Activated CD4-positive, alpha-beta T cell treated with anti-CD3 and anti-CD28 coated beads, Interleukin-2, amount 10 ng/mL, durations not matched to agents 24 days and 14 days (primary cell): ENCODE data around the gene FIGNL2. TPM values are rescaled to one million over a fixed set of nuclear protein-coding genes. Genes with fewer than 3 reads are reported as not detected.
A peak's percentile ranks its signal among the peaks of the same experiment; 100 is the strongest.

Experiments
- DNase-seq: peaks from one replicate; pipeline ENCODE4 v3.0.0; 2022
- H3K27ac Mint-ChIP-seq: one replicate; pipeline ENCODE4 v1.8.0; 2022; ENCODE audit warnings: mild to moderate bottlenecking, mixed read lengths
- H3K27me3 Mint-ChIP-seq: one replicate; pipeline ENCODE4 v1.8.0; 2022; ENCODE audit warnings: mixed read lengths
- H3K36me3 Mint-ChIP-seq: one replicate; pipeline ENCODE4 v1.8.0; 2022; ENCODE audit warnings: low read depth, mild to moderate bottlenecking, mixed read lengths
- H3K4me1 Mint-ChIP-seq: one replicate; pipeline ENCODE4 v1.8.0; 2021; ENCODE audit warnings: mixed read lengths
- H3K4me3 Mint-ChIP-seq: one replicate; pipeline ENCODE4 v1.8.0; 2022; ENCODE audit warnings: mild to moderate bottlenecking, moderate library complexity, mixed read lengths
- H3K9me3 Mint-ChIP-seq: one replicate; pipeline ENCODE4 v1.8.0; 2021; ENCODE audit warnings: mixed read lengths
- intact Hi-C: fragments of 100-400 bp; cut with micrococcal nuclease; formaldehyde crosslinking; loops from one replicate; pipeline ENCODE4 v1.15.1; 2023
- total RNA-seq: library from RNA; stranded (reverse); gene quantifications from 2 replicates; pipeline ENCODE4 v1.2.3, GENCODE V29; 2022

The FIGNL2 gene, protein sequence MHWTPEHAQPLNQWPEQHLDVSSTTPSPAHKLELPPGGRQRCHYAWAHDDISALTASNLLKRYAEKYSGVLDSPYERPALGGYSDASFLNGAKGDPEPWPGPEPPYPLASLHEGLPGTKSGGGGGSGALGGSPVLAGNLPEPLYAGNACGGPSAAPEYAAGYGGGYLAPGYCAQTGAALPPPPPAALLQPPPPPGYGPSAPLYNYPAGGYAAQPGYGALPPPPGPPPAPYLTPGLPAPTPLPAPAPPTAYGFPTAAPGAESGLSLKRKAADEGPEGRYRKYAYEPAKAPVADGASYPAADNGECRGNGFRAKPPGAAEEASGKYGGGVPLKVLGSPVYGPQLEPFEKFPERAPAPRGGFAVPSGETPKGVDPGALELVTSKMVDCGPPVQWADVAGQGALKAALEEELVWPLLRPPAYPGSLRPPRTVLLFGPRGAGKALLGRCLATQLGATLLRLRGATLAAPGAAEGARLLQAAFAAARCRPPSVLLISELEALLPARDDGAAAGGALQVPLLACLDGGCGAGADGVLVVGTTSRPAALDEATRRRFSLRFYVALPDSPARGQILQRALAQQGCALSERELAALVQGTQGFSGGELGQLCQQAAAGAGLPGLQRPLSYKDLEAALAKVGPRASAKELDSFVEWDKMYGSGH
- total RNA-seq: 0.30 and 0.33 TPM in 2 replicates

- H3K27ac Mint-ChIP-seq: no peak within 1 kb of the TSS
- H3K4me3 Mint-ChIP-seq: no peak within 1 kb of the TSS
- DNase-seq: no peak
- H3K27me3 Mint-ChIP-seq: peaks cover 63% of the 10 kb centered on the region
- intact Hi-C loops: no loop called here
- peaks cover 9% of the 10 kb centered on the region for H3K4me1 Mint-ChIP-seq
- no peaks in the 10 kb centered on the region for H3K9me3 Mint-ChIP-seq
- peaks cover 2% of the 10 kb centered on the region for H3K36me3 Mint-ChIP-seq
Observed at GRCh38 chr12:51848326-51848727, at the start of gene FIGNL2. Gene FIGNL2, minus strand, starts transcription at chr12:51848718. Its CDS starts 26,305 bp downstream, at chr12:51822413.

DNA sequence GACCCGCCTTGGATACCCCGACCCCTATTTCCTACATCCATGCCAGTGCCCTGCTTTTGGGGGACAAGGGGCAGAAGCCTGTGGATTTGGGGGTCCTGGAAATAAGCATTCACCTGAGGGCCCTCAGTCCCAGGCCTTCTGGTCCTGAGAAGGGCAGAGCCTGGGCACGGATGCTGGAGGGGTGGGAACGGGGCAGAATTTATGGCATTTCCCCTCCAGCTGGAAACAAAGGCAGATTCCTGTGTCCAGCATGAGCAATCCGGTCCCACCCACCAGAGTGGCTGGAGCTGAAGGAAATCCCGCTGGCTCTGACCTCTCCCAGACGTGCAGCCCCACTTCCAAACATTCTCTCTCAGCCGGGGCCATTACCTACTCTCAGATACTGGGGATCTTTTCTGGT, 48.7 kb upstream of the FIGNL2 start:
- H3K27ac Mint-ChIP-seq: no peak overlapping the region
- peaks cover 4% of the 10 kb centered on the region for H3K4me1 Mint-ChIP-seq
- H3K4me3 Mint-ChIP-seq: no peak overlapping the region
- H3K36me3 Mint-ChIP-seq: no peaks in the 10 kb centered on the region
- no peaks in the 10 kb centered on the region for H3K9me3 Mint-ChIP-seq
- peaks cover 16% of the 10 kb centered on the region for H3K27me3 Mint-ChIP-seq
- intact Hi-C loops: no loop called here
- no peak for DNase-seq

GRCh38 chr12:51896236-51896635, 47.7 kb upstream of the FIGNL2 start:
- intact Hi-C loops: no loop called here
- DNase-seq: no peak
- no peaks in the 10 kb centered on the region for H3K9me3 Mint-ChIP-seq
- no peak overlapping the region for H3K27ac Mint-ChIP-seq
- H3K4me3 Mint-ChIP-seq: no peak overlapping the region
- no peaks in the 10 kb centered on the region for H3K36me3 Mint-ChIP-seq
- peaks cover 14% of the 10 kb centered on the region for H3K27me3 Mint-ChIP-seq
- peaks cover 2% of the 10 kb centered on the region for H3K4me1 Mint-ChIP-seq

DNA sequence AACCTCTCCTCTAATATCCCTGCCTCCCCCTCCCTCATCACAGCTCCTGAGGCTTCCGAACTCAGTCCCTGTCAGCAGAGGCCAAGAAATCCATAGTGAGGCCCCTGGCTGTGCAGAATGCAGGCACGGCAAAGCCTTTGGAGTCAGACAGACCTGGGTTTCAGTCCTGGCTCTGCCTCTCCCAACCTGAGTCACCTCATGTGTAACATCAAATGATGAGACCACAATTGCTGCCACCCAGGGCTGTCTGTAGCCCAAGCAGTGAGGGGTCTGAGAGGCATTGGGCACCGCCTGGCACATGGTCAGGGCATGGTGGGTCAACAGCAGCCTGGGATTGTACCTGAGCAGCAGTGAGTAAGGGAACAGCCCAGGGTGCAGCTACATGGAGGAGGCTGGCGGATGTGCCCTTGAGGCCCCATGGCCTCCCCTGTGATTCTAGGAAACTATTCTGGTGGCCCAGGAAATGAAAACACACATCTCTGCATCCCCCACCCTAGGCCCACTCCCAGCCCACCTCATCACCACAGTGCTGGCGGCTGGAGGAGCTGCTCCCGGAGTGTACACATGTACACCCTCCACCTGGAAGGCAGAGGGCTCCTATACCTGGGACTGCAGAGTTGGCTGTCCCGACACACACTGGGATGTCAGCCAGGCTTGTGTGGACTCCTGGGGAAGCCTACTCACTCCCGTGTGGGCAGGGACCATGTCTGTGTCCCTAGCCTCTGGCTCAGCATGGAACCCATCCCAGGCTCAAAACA, 47.0 kb upstream of the FIGNL2 start:
- Mint-ChIP-seq H3K36me3 (no peaks in the 10 kb centered on the region), H3K27ac (no peak overlapping the region), H3K9me3 (no peaks in the 10 kb centered on the region), H3K27me3 (peaks cover 14% of the 10 kb centered on the region), H3K4me1 (peaks cover 2% of the 10 kb centered on the region), H3K4me3 (no peak overlapping the region)
- intact Hi-C loops: no loop called here
- DNase-seq: no peak

GRCh38 chr12:51893786-51894185, 45.3 kb upstream of the FIGNL2 start:
- H3K27ac Mint-ChIP-seq: no peak overlapping the region
- peaks cover 12% of the 10 kb centered on the region for H3K27me3 Mint-ChIP-seq
- peaks cover 2% of the 10 kb centered on the region for H3K4me1 Mint-ChIP-seq
- H3K36me3 Mint-ChIP-seq: no peaks in the 10 kb centered on the region
- H3K4me3 Mint-ChIP-seq: no peak overlapping the region
- no peaks in the 10 kb centered on the region for H3K9me3 Mint-ChIP-seq
- no peak for DNase-seq
- intact Hi-C loops: no loop called here

GRCh38 chr12:51891843-51892242, 43.3 kb upstream of the FIGNL2 start:
- H3K36me3 Mint-ChIP-seq: no peaks in the 10 kb centered on the region
- H3K4me1 Mint-ChIP-seq: peaks cover 4% of the 10 kb centered on the region
- intact Hi-C loops: no loop called here
- no peak for DNase-seq
- peaks cover 10% of the 10 kb centered on the region for H3K27me3 Mint-ChIP-seq
- no peaks in the 10 kb centered on the region for H3K9me3 Mint-ChIP-seq
- H3K4me3 Mint-ChIP-seq: no peak overlapping the region
- no peak overlapping the region for H3K27ac Mint-ChIP-seq

DNA sequence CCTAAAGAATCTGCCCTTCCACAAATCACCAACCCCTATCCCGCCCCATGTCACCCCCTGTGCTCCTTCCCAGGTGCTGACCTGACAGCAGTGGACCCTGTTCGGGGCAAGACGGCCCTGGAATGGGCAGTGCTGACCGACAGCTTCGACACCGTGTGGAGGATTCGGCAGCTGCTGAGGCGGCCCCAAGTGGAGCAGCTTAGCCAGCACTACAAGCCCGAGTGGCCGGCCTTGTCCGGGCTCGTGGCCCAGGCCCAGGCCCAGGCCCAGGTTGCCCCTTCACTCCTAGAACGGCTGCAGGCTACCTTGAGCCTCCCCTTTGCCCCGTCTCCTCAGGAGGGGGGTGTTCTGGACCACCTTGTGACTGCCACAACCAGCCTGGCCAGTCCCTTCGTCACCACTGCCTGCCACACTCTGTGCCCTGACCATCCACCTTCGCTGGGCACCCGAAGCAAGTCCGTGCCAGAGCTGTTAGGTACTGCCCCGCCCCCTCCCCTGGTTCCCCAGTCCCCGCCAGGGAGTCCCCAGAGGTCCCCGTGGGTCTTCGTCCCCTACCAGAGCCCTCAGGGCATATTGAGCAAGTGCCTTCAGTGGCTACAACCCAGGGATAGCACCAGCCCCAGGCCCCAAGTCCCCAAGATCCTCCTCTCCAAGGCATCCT, 42.1 kb upstream of the FIGNL2 start:
- no peaks in the 10 kb centered on the region for H3K36me3 Mint-ChIP-seq
- no peak for DNase-seq
- intact Hi-C loops: no loop called here
- H3K27me3 Mint-ChIP-seq: peaks cover 6% of the 10 kb centered on the region
- H3K9me3 Mint-ChIP-seq: no peaks in the 10 kb centered on the region
- no peak overlapping the region for H3K4me3 Mint-ChIP-seq
- peaks cover 8% of the 10 kb centered on the region for H3K4me1 Mint-ChIP-seq
- H3K27ac Mint-ChIP-seq: no peak overlapping the region

GRCh38 chr12:51890133-51890464, 41.6 kb upstream of the FIGNL2 start:
- Mint-ChIP-seq H3K4me3 (no peak overlapping the region), H3K36me3 (no peaks in the 10 kb centered on the region), H3K27me3 (peaks cover 6% of the 10 kb centered on the region), H3K27ac (no peak overlapping the region), H3K9me3 (peaks cover 2% of the 10 kb centered on the region), H3K4me1 (peaks cover 10% of the 10 kb centered on the region)
- intact Hi-C loops: no loop called here
- DNase-seq: no peak

DNA sequence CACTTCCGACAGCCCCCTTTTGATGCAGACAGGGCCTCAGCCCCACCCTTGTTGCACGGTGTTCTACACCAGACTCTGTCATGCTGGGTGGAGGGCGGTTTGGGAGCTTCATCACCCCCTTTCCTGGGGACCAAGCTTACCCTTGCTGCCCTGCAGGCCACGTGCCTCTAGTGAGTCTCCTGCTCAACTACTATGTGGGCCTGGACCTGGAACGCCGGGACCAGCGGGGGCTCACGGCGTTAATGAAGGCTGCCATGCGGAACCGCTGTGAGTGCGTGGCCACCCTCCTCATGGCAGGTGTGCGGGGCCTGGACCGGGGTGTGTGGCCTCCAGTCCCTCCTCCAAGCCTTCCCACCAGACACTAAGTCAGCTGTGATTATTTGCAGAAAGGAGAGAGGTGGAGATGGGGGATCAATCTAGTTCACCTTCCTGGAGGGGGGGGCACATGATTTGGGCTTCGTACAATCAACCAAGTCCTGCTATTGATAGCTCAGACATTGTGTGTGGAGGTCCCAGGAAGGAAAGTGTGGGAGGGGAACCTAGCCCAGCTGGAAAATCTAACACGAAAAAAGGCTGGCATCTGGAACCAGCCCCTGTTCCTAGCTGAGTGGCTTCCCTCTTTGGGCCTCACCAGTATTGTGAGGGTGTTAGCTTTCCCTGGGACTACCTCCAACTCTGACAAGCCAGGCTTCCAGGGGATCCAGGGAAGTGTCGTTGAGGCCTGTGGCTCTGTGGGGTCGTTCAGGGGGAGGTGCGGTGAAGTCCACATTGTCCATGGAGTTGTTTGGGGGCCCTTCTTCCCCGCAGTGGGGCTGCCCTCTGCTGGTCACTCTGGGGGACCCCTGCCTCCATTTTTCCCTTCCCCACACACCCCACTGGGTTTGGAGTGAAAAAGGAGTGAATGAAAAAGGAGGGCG, 41.0 kb upstream of the FIGNL2 start:
- Mint-ChIP-seq H3K9me3 (peaks cover 8% of the 10 kb centered on the region), H3K27me3 (peaks cover 6% of the 10 kb centered on the region), H3K4me3 (no peak overlapping the region), H3K27ac (no peak overlapping the region), H3K4me1 (peaks cover 16% of the 10 kb centered on the region), H3K36me3 (no peaks in the 10 kb centered on the region)
- DNase-seq: no peak
- intact Hi-C loops: no loop called here

- H3K4me1 Mint-ChIP-seq: peaks cover 16% of the 10 kb centered on the region
- H3K27me3 Mint-ChIP-seq: peaks cover 4% of the 10 kb centered on the region
- no peak overlapping the region for H3K4me3 Mint-ChIP-seq
- no peak overlapping the region for H3K27ac Mint-ChIP-seq
- DNase-seq: no peak
- peaks cover 8% of the 10 kb centered on the region for H3K9me3 Mint-ChIP-seq
- intact Hi-C loops: no loop called here
- H3K36me3 Mint-ChIP-seq: no peaks in the 10 kb centered on the region
Observed at GRCh38 chr12:51888316-51889215, 40.0 kb upstream of the FIGNL2 start.

GRCh38 chr12:51887476-51888315, 39.2 kb upstream of the FIGNL2 start, which contains the start of gene ANKRD33:
Gene ANKRD33, plus strand, starts transcription at chr12:51888103. Its CDS starts 84 bp downstream, at chr12:51888187.
- Mint-ChIP-seq H3K27ac (no peak within 1 kb of the TSS), H3K4me1 (peaks cover 16% of the 10 kb centered on the region), H3K9me3 (peaks cover 8% of the 10 kb centered on the region), H3K27me3 (peaks cover under 1% of the 10 kb centered on the region), H3K36me3 (no peaks in the 10 kb centered on the region), H3K4me3 (no peak within 1 kb of the TSS)
- peak; percentile 65 for DNase-seq
- intact Hi-C loops: no loop called here
